Thymus (tissue), 11 donors: ENCODE data around the gene BRINP2. TPM values are rescaled to one million over a fixed set of nuclear protein-coding genes. Genes with fewer than 3 reads are reported as not detected.
"Not testable (repeated sequence)": the region's sequence is repeated elsewhere in the genome, so short reads cannot be mapped to it uniquely, and the experiment has no call there.

ENCODE experiments used
- DNase-seq, 9 donors: peaks; one replicate each; pipeline ENCODE4 v3.0.0-alpha.2; 2013; ENCODE audit warnings: low spot score in 9 of 9, low read depth in 6 of 9, missing footprints in 1 of 9
- H3K27ac ChIP-seq, 2 donors: one replicate each; pipeline ENCODE4 v1.5.1; 2013; ENCODE audit warnings: control low read depth in 1 of 2, low read depth in 1 of 2, low read length in 1 of 2, mild to moderate bottlenecking in 1 of 2, moderate library complexity in 1 of 2
- H3K27me3 ChIP-seq, 2 donors: one replicate each; pipeline ENCODE4 v1.5.1; 2013; ENCODE audit warnings: low read length in 1 of 2; ENCODE audit not compliant: control insufficient read depth in 2 of 2, insufficient read depth in 1 of 2
- H3K36me3 ChIP-seq, 2 donors: one replicate each; pipeline ENCODE4 v1.5.1; 2013; ENCODE audit warnings: low read length in 1 of 2, mild to moderate bottlenecking in 1 of 2, moderate library complexity in 1 of 2; ENCODE audit not compliant: control insufficient read depth in 2 of 2, insufficient read depth in 2 of 2
- H3K4me1 ChIP-seq, 2 donors: one replicate each; pipeline ENCODE4 v1.5.1; 2013; ENCODE audit warnings: low read length in 2 of 2; ENCODE audit not compliant: control insufficient read depth in 2 of 2, insufficient read depth in 2 of 2
- H3K4me3 ChIP-seq, 2 donors: one replicate each; pipeline ENCODE4 v1.5.1; 2013; ENCODE audit warnings: low read length in 2 of 2, control low read depth in 1 of 2, mild to moderate bottlenecking in 1 of 2
- H3K9me3 ChIP-seq, 2 donors: one replicate each; pipeline ENCODE4 v1.5.1; 2013; ENCODE audit warnings: low read length in 1 of 2, mild to moderate bottlenecking in 1 of 2; ENCODE audit not compliant: control insufficient read depth in 2 of 2, insufficient read depth in 1 of 2
- WGBS: extraction: QIAGEN DNeasy Blood & Tissue Kit; methylation state at CpG from one replicate; pipeline ENCODE4 v1.1.7; 2013; 5-methylcytosine and 5-hydroxymethylcytosine counted together
- polyA plus RNA-seq: library from polyadenylated mRNA; stranded (reverse); fragments of 200-250 nt; gene quantifications from one replicate; pipeline ENCODE4 v1.2.3, GENCODE V29; 2013
- total RNA-seq: library from RNA; stranded (reverse); fragments of 120-200 nt; gene quantifications from one replicate; pipeline ENCODE4 v1.2.4, GENCODE V29; 2013
- donor health status: healthy.

Gene BRINP2
- total and polyA plus RNA-seq, 2 donors = 0.09 to 0.23 TPM

DNA sequence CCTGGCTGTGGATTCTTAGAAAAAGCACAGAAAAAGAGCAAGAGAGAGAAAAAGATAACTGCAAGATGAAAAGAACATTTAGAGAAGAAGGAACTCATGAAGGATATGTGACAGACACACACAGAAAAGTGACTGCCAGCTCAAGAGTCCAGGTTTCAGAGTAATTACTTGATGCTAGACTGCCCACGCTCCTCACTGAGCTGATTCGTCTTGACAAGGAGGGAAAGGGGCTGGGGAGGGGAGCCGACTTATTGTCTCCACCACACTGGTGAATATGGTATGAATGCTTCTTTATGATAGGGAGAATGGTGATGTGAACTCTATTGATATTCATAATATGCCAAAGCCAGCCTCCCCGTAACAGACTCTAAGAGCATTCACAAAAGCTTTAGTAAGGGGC is 140.4 kb downstream of the BRINP2 start:
- Histone ChIP-seq H3K27me3 (no peaks in the 10 kb centered on the region), H3K4me1 (no peaks in the 10 kb centered on the region), H3K9me3 (no peaks in the 10 kb centered on the region), H3K36me3 (no peaks in the 10 kb centered on the region), H3K27ac (no peak overlapping the region), H3K4me3 (no peak overlapping the region)
- WGBS = 81% methylated on average over 4 of the region's 4 CpGs
- no peak for DNase-seq

DNA sequence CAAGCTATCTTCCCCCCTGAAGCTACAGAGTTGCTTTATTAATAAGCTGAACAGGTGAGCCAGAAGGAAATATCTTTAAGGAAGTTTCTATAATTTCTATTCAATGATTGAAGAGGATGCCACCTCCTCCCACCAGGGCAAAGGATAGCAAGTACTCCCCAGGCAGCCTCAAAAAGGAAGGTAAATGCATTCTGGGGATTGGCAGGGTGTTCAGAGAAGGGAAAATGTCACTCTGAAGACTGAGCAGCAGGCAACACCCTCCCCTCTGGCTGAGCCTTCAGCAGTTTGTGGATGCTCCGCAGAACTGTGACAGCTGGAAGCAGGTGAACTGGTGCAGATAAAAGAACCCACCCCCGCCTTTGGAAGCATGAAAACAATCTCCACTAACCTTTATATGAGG is 140.8 kb downstream of the BRINP2 start:
- 79% methylated on average over 2 of the region's 2 CpGs for WGBS
- no peak for DNase-seq
- no peaks in the 10 kb centered on the region for H3K27me3 ChIP-seq
- no peak overlapping the region for H3K4me3 ChIP-seq
- H3K36me3 ChIP-seq = no peaks in the 10 kb centered on the region
- no peak overlapping the region for H3K27ac ChIP-seq
- no peaks in the 10 kb centered on the region for H3K9me3 ChIP-seq
- no peaks in the 10 kb centered on the region for H3K4me1 ChIP-seq

DNA sequence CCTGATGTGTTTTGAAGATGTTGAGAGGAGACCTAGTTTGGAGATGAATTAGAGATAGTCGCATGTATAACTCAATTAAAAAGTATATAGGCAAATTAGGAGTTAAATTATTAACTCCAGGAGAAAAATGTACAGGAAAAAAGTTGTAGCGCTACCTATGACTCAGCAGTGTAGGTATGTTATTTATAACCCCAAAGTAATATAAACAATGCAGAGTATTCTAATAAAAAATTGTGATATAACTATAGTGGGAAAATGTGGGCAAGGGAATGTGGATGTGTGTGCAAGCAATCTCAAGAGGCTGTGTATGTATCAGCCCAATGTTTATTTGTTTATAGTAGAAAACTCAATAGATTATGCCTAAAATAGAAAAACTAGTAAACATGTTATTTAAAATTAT is 144.5 kb downstream of the BRINP2 start:
- no peaks in the 10 kb centered on the region for H3K9me3 ChIP-seq
- H3K4me1 ChIP-seq = no peaks in the 10 kb centered on the region
- no peak for DNase-seq
- WGBS = 41% methylated on average over 2 of the region's 2 CpGs
- no peaks in the 10 kb centered on the region for H3K27me3 ChIP-seq
- H3K36me3 ChIP-seq = no peaks in the 10 kb centered on the region
- H3K27ac ChIP-seq = no peak overlapping the region
- no peak overlapping the region for H3K4me3 ChIP-seq

- Histone ChIP-seq H3K36me3 (no peaks in the 10 kb centered on the region), H3K9me3 (no peaks in the 10 kb centered on the region), H3K4me3 (no peak overlapping the region), H3K27me3 (no peaks in the 10 kb centered on the region), H3K4me1 (no peaks in the 10 kb centered on the region), H3K27ac (no peak overlapping the region)
- 91% methylated on average over 4 of the region's 4 CpGs for WGBS
- DNase-seq = no peak
Measured at GRCh38 chr1:177315761-177316160, 145.0 kb downstream of the BRINP2 start.

DNA sequence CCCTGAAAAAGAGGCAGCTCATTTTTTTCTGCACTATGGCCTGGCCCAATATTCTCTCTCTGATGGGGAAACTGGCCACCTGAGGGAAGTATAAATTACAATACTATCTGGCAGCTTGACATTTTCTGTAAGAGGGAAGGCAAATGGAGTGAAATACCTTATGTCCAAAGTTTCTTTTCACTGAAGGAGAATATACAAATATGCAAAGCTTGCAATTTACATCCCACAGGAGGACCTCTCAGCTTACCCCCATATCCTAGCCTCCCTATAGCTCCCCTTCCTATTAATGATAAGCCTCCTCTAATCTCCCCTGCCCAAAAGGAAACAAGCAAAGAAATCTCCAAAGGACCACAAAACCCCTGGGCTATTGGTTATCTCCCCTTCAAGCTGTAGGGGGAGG is 150.7 kb downstream of the BRINP2 start:
- not testable (repeated sequence) for DNase-seq, H3K9me3 ChIP-seq, H3K27me3 ChIP-seq, H3K4me1 ChIP-seq, H3K4me3 ChIP-seq, H3K36me3 ChIP-seq, H3K27ac ChIP-seq

DNA sequence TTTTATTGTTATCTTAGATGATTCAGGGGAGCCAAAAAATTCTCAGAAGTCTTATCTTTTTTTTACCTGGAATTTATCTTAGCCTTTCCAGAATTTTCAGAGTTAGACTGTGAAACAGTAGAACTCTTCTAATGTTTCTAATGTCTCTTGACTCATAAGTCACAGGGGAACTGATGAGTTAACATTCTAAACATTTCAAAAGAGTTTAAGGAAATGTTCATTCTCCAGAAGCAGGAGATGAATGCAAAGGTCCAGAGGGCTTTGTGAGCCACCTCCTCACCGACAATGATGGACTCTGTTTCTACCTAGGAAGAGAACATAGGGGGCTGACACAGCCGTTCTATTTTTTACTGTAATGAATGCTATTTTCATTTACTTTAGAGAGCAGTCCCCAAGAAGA is 157.5 kb downstream of the BRINP2 start:
- no peaks in the 10 kb centered on the region for H3K4me1 ChIP-seq
- H3K27me3 ChIP-seq = no peaks in the 10 kb centered on the region
- no peak overlapping the region for H3K27ac ChIP-seq
- no peak overlapping the region for H3K4me3 ChIP-seq
- H3K36me3 ChIP-seq = no peaks in the 10 kb centered on the region
- WGBS = 79% methylated on average over 2 of the region's 2 CpGs
- DNase-seq = no peak
- H3K9me3 ChIP-seq = no peaks in the 10 kb centered on the region

GRCh38 chr1:177329871-177330270 is 159.1 kb downstream of the BRINP2 start:
- no peaks in the 10 kb centered on the region for H3K36me3 ChIP-seq
- H3K4me1 ChIP-seq = no peaks in the 10 kb centered on the region
- no peak overlapping the region for H3K4me3 ChIP-seq
- no peak for DNase-seq
- no peaks in the 10 kb centered on the region for H3K9me3 ChIP-seq
- H3K27ac ChIP-seq = no peak overlapping the region
- no peaks in the 10 kb centered on the region for H3K27me3 ChIP-seq
- 96% methylated on average over 2 of the region's 2 CpGs for WGBS

Other genes starting within 250 kb of the BRINP2 start
- 0.24 TPM for gene ASTN1, start 6.2 kb upstream of the BRINP2 start, total RNA-seq
- 0.09 TPM for gene ASTN1, start 6.2 kb upstream of the BRINP2 start, polyA plus RNA-seq